Mucosa of rectum (tissue), 2 donors: ENCODE results near the gene GPR3.

Experiments
- H3K27ac ChIP-seq, 2 donors: one replicate each; pipeline ENCODE4 v1.7.0; 2013; ENCODE audit warnings: inconsistent platforms in 2 of 2, low read depth in 2 of 2, low read length in 2 of 2
- H3K27me3 ChIP-seq, 2 donors: one replicate each; pipeline ENCODE4 v1.7.0; 2013; ENCODE audit warnings: low read length in 2 of 2; ENCODE audit not compliant: control insufficient read depth in 2 of 2, insufficient read depth in 2 of 2
- H3K36me3 ChIP-seq, 2 donors: one replicate each; pipeline ENCODE4 v1.7.0; 2013; ENCODE audit warnings: low read length in 2 of 2; ENCODE audit not compliant: control insufficient read depth in 2 of 2, insufficient read depth in 2 of 2
- H3K4me1 ChIP-seq, 2 donors: one replicate each; pipeline ENCODE4 v1.7.0; 2013; ENCODE audit warnings: low read length in 2 of 2, mild to moderate bottlenecking in 1 of 2; ENCODE audit not compliant: control insufficient read depth in 2 of 2, insufficient read depth in 2 of 2
- H3K4me3 ChIP-seq, 2 donors: one replicate each; pipeline ENCODE4 v1.7.0; 2013; ENCODE audit warnings: low read length in 2 of 2
- H3K9ac ChIP-seq, 2 donors: one replicate each; pipeline ENCODE4 v1.7.0; 2013; ENCODE audit warnings: low read length in 2 of 2, low read depth in 1 of 2, mild to moderate bottlenecking in 1 of 2
- H3K9me3 ChIP-seq, 2 donors: one replicate each; pipeline ENCODE4 v1.7.0; 2013; ENCODE audit warnings: low read length in 2 of 2; ENCODE audit not compliant: control insufficient read depth in 2 of 2
- donor health status: healthy.
- donor health status: Normal muscosa, but diverticular disease.

Gene GPR3

DNA sequence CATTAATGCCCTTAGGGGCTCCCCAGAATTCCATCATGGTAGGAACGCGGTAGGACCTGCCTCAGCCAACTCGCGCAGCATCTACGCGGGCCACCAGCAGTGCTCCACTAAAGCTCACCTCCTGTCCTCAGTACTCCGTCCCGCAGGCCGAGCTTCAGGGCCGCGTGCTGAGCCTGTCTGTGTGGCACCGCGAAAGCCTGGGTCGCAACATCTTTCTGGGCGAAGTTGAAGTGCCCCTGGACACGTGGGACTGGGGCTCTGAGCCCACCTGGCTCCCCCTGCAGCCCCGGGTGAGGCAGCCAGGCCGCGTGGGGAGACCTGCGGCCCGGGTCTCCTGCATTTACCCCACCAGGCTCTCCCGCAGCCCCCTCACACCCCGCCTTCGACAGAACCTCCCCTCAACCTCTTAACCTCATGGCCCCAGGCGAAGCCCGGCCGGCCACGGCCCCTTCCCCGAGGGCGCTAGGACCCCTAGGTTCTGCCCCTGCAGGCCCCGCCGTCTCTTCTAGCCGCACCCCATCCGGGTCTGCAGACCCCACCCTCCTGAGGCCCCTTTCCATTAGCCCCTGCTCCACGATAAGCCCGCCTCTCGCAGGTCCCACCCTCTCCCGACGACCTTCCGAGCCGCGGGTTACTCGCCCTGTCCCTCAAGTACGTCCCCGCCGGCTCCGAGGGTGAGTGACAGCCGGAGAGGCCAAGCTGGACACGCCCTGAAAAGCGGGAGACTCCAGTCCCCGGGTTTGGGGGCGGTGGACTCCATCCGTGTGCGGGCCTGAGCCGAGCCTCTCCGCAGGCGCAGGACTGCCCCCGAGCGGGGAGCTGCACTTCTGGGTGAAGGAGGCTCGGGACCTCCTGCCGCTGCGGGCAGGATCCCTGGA is 41.5 kb upstream of the GPR3 start:
- no peak overlapping the region for H3K9ac ChIP-seq
- H3K27me3 ChIP-seq: no peaks in the 10 kb centered on the region
- peaks cover 17 to 22% of the 10 kb centered on the region in 2 donors for H3K4me1 ChIP-seq
- no peak overlapping the region for H3K27ac ChIP-seq
- H3K9me3 ChIP-seq: no peaks in the 10 kb centered on the region
- H3K4me3 ChIP-seq: peak overlapping the region; percentile 12 to 13
- H3K36me3 ChIP-seq: peaks cover 9 to 10% of the 10 kb centered on the region in 2 donors

DNA sequence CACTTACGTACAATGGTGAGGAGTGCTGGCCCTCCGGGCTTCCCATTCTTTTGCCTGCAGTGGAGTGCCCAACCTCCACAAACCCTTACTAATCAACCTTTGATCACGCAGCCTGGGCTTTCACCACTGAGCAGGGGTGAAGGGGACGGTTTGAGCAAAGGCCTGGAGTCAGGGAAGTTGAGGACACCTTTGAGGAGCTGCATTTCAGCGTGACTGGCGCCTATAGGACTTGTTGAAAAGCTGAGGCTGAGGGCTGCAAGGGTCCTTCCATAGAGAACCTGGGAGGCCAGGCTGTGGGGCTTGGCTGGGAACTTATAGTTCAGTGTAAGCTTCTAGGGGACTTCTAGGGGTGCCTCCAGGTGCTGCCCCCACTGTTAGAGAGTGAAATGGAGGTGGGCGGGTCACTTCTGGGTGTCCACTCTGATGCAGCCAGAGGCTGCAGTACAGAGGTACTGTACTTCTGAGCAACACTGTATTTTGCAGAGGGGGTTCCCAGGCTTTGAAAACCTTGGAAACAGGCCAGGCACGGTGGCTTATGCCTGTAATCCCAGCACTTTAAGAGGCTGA is 40.8 kb upstream of the GPR3 start:
- H3K9ac ChIP-seq: no peak overlapping the region
- no peaks in the 10 kb centered on the region for H3K27me3 ChIP-seq
- H3K27ac ChIP-seq: no peak overlapping the region

DNA sequence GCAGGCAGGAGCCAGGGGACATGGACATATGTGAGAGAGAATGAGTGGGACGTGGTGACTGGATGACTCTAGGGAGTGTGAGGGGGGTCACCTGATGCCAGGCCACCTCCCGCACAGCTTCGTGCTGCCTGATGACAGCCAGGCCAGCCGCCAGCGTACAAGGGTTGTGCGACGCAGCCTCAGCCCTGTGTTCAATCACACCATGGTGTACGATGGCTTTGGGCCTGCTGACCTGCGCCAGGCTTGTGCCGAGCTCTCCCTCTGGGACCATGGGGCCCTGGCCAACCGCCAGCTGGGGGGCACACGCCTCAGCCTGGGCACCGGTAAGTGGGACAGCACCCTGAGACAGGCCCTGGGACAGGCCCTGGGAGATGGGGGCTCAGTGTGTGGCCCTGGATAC is 39.3 kb upstream of the GPR3 start:
- peaks cover 32 to 33% of the 10 kb centered on the region in 2 donors for H3K4me1 ChIP-seq
- no peak overlapping the region for H3K27ac ChIP-seq
- no peak overlapping the region for H3K4me3 ChIP-seq
- H3K27me3 ChIP-seq: no peaks in the 10 kb centered on the region
- H3K36me3 ChIP-seq: peaks cover 10 to 12% of the 10 kb centered on the region in 2 donors
- no peaks in the 10 kb centered on the region for H3K9me3 ChIP-seq
- no peak overlapping the region for H3K9ac ChIP-seq

More for the DNA sequence above, 40.8 kb upstream of the GPR3 start:
- peaks cover 10% of the 10 kb centered on the region in 2 donors for H3K36me3 ChIP-seq
- H3K9me3 ChIP-seq: no peaks in the 10 kb centered on the region
- peaks cover 21 to 24% of the 10 kb centered on the region in 2 donors for H3K4me1 ChIP-seq
- H3K4me3 ChIP-seq: peak overlapping the region in 1 of 2 donors; percentile 12

DNA sequence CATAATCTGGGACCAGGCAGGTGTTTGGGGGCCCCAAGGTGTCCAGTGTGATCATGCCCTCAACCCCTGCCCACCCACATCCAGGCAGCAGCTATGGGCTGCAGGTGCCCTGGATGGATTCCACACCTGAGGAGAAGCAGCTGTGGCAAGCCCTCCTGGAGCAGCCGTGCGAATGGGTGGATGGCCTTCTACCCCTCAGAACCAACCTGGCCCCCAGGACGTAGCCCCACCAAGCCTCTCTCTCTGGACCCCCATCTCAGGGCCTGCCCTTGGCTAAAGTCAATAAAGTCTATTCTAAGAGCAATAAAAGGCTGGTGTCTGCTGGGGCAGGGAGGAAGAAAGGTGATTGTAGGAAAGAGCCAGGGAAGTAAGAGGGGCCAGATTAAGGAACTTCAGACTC is 38.8 kb upstream of the GPR3 start:
- Histone ChIP-seq H3K9me3 (no peaks in the 10 kb centered on the region), H3K4me1 (peaks cover 32 to 33% of the 10 kb centered on the region in 2 donors), H3K36me3 (peaks cover 10 to 14% of the 10 kb centered on the region in 2 donors), H3K4me3 (no peak overlapping the region), H3K9ac (no peak overlapping the region), H3K27me3 (no peaks in the 10 kb centered on the region), H3K27ac (no peak overlapping the region)

DNA sequence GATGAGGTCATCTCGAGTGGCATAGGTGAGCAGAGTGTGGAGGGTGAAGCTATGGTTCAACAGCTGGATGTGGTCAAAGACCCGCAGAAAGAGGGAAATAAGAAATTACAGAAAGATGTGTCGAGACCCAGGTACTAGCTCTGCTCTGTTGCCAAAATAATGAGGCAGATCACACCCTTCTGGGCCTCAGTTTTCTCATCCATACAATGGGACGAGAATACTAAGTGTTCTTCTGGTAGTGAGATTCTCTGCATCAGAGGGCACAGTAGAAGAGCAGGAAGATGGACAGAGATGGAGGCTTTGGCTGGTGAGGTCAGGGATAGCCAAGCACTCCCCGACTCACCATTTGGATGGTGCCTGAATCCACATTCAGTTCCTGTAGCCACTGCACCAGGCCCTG is 36.7 kb upstream of the GPR3 start:
- Histone ChIP-seq H3K9ac (no peak overlapping the region), H3K4me1 (peaks cover 24% of the 10 kb centered on the region in 2 donors), H3K9me3 (no peaks in the 10 kb centered on the region), H3K4me3 (no peak overlapping the region), H3K27ac (no peak overlapping the region), H3K36me3 (peaks cover 12 to 21% of the 10 kb centered on the region in 2 donors), H3K27me3 (no peaks in the 10 kb centered on the region)

DNA sequence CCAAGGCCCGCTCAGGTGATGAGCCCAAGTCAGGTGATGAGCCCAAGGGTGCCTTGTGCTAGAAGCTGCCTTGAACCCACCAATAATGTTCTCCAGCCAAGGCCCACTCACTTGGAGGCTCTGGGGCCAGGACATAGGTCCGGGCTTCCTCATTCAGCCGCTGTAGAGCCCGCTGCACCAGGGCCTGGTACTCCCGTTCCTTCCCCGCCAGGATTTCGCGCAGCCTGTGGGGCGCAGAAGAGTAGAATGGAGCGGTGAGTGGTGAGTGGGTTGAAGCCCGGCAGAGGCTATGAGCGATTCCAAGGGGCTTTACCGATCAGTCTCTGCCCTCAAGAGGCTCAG is 36.2 kb upstream of the GPR3 start:
- no peak overlapping the region for H3K27ac ChIP-seq
- no peaks in the 10 kb centered on the region for H3K27me3 ChIP-seq
- no peak overlapping the region for H3K9ac ChIP-seq
- H3K9me3 ChIP-seq: no peaks in the 10 kb centered on the region
- peaks cover 18 to 21% of the 10 kb centered on the region in 2 donors for H3K4me1 ChIP-seq
- H3K36me3 ChIP-seq: peaks cover 12 to 21% of the 10 kb centered on the region in 2 donors
- peak overlapping the region in 1 of 2 donors; percentile 13 for H3K4me3 ChIP-seq

DNA sequence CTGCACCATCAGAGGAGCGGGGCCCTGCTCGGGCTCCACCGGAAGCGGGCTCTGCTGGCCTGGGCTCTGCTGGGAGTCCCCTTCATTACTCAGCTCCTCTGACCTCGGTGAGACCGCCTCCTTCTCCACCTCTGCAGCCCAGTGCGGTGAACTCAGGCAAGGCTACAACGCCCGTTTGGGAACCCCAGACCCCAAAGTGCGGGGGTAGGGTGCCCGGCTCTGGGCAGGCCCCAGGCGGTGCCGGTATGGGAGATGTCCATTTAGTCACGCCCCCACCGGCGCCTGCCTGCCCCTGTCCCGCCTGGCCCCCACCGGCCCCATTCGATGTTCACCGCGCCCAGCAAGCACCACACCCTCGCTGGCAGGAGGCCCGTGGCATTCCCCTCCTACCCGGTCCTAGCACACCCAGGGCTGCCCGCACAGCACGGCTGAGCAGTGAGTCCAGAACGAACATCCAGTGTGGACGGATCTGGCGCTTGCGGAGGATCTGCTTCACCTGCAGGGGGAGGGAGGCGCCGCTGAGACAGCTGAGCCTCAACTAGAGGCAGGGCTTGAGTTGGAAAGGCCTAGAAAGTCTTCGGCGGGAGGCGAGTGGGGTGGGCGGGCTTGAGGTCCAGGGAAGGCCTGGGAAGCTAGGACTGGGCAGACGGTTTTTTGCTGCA is 35.7 kb upstream of the GPR3 start:
- Histone ChIP-seq H3K9ac (peak overlapping the region; percentile 66 to 74), H3K36me3 (peaks cover 12 to 21% of the 10 kb centered on the region in 2 donors), H3K9me3 (no peaks in the 10 kb centered on the region), H3K27me3 (no peaks in the 10 kb centered on the region), H3K27ac (peak overlapping the region; percentile 68 to 69), H3K4me1 (peaks cover 13 to 18% of the 10 kb centered on the region in 2 donors), H3K4me3 (peak overlapping the region; percentile 47 to 69)

DNA sequence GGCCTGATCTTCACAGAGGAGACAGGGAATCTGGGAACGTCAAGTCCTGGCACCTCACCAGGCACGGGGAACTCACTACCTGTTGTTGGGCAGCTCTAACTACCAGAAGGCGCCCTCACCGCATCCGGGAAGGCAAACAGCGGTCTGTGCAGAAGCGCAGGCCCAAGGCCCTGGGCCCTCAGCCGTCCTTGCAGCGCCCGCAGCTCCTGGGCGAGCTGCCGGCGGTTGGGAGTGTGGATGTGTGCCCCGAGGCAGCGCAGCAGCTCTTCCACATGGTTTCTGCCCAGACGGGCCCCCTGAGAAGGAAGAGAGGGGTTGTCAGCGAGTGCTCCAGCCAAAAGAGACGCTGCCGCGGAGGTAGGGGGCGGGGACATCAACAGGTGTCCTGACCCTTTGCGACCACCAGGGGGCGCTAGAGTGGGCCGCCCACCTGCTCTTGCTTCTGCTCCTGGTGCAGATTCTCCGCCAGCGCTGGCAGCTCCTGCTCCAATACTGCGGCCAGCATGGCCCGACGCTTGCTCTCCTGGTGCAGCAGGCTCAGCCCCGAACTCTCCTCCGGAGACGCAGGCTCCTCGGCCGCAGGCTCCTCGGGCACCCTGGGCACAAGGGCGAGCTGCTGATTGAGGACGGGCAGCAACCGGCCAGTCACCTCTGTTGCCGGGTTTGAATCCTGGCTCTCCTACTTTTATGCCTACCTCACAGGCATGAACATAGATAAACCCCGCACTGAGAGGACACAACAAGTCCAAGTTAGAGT is 35.0 kb upstream of the GPR3 start:
- peaks cover 12 to 21% of the 10 kb centered on the region in 2 donors for H3K36me3 ChIP-seq
- peaks cover 13 to 18% of the 10 kb centered on the region in 2 donors for H3K4me1 ChIP-seq
- no peaks in the 10 kb centered on the region for H3K27me3 ChIP-seq
- peak overlapping the region; percentile 47 to 69 for H3K4me3 ChIP-seq
- H3K9ac ChIP-seq: peak overlapping the region; percentile 66 to 74
- H3K9me3 ChIP-seq: no peaks in the 10 kb centered on the region
- H3K27ac ChIP-seq: peak overlapping the region; percentile 68 to 69

- H3K36me3 ChIP-seq: peaks cover 16 to 25% of the 10 kb centered on the region in 2 donors
- peaks cover 13 to 18% of the 10 kb centered on the region in 2 donors for H3K4me1 ChIP-seq
- H3K27me3 ChIP-seq: no peaks in the 10 kb centered on the region
- H3K9ac ChIP-seq: no peak overlapping the region
- no peaks in the 10 kb centered on the region for H3K9me3 ChIP-seq
- no peak overlapping the region for H3K4me3 ChIP-seq
- H3K27ac ChIP-seq: no peak overlapping the region
Measured at GRCh38 chr1:27358038-27358927, 34.1 kb upstream of the GPR3 start.
